Stimulated activated CD8-positive, alpha-beta memory T cell treated with anti-CD3 and anti-CD28 coated beads, Interleukin-7, amount 100 ng/mL, for 4 hours (primary cell): ENCODE data around the gene CTNND2.
"Not testable (repeated sequence)": the region's sequence is repeated elsewhere in the genome, so short reads cannot be mapped to it uniquely, and the experiment has no call there.

Experiments used
- DNase-seq, 2 donors: peaks; one replicate each; pipeline ENCODE4 v3.0.0-alpha.2; 2020; ENCODE audit warnings: low read depth in 2 of 2

CTNND2 gene

GRCh38 chr5:11040345-11040744, 863.9 kb downstream of the CTNND2 start:
- DNase-seq = no peak

DNA sequence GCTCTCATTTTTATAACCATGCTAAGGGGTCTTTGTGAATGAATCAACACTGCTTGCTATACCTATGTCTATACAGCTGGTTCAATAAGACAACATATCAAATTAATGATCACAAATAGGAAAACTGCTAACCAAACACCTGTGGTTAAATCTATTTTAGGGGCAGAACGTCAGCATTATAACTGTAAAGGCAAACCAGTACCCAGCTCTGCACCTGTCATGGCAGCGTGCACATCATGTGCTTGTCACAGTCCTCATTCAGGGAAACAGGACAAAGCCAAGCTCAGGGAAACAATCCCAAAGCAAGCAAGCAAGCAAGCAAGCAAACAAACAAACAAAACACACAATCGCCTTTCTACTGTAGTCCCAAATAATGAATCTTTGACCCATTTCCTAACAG, 865.5 kb downstream of the CTNND2 start:
- no peak for DNase-seq

- DNase-seq = no peak
Measured at GRCh38 chr5:11037941-11038340, 866.3 kb downstream of the CTNND2 start.

- no peak for DNase-seq
Measured at GRCh38 chr5:11037080-11037479, 867.2 kb downstream of the CTNND2 start.

DNA sequence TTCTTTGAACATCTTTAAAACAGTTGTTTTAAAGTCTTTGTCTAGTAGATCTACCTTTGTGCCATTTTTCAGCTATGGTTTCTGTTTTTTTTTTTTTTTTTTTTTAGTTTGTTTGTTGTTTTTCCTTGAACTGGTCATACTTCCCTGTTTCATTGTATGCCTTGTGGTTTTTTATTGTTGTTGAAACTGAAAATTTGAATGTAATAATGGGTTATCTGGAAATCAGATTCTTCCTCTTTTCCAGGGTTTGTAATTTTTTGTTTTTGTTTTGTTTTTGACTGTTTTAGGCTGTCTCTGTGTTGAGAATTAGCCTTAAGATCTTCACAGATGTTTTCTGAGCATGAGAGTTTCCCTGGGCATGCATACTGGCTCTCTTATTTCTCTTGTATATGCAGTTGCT, 873.6 kb downstream of the CTNND2 start:
- no peak for DNase-seq

GRCh38 chr5:11027660-11028059, 876.6 kb downstream of the CTNND2 start:
- DNase-seq = no peak

DNA sequence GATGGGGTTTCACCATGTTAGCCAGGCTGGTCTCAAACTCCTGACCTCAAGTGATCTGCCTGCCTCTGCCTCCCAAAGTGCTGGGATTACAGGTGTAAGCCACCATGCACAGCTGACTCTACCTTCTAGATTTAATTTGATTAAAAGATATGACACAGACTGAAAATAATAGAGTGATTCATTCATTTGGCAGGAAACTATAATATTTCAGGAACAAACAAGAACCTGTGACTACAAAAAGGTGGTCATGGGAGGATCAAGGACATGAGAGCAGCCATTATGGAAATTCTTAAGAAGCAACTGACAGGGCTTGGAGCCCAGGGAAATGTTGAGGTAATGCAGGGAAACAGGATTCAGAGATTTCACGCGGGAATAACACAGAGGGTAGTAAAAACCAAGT, 877.7 kb downstream of the CTNND2 start:
- no peak for DNase-seq

GRCh38 chr5:11023945-11024344, 880.3 kb downstream of the CTNND2 start:
- DNase-seq = no peak

GRCh38 chr5:11013793-11014192, 890.5 kb downstream of the CTNND2 start:
- DNase-seq = no peak

DNA sequence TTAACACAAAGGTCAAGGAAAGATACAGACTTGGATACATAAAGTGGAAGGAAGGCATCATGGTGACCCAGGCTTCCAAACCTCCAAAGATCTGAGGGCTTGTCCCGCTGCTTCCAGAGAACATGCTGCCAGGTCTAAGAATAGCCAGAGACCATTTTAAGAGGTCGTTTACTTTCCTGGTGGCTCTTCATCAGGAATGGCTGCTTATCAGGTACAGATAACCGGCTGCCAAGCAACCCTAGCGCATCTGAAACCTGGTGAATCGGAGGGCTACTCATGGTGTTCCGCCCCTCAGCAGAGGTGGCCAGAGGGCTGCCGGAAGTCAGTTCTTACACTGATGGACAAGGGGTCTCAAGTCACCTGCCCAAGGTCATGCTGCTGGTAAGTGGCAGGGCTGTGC, 892.0 kb downstream of the CTNND2 start:
- no peak for DNase-seq

GRCh38 chr5:11010429-11011210, 893.6 kb downstream of the CTNND2 start:
- DNase-seq = no peak

DNA sequence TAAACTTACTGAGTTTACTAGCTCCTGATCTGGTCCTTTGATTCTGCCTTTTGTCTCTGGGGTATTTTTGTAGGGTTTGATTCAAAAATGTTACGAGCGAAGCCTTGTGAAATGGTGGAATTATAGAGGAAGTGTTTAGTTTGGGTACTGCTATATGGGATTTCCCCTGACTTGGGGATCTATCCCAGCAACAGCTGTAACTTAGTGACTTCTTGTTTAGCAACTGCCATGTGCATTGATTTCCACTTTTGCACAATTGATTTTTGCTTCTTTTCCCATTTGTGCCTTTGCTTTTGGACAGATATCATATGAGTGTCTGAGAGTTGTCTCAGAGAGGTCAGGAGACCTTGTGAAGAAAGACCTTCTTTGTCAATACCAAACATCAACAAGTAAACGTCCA, 894.7 kb downstream of the CTNND2 start:
- no peak for DNase-seq

DNA sequence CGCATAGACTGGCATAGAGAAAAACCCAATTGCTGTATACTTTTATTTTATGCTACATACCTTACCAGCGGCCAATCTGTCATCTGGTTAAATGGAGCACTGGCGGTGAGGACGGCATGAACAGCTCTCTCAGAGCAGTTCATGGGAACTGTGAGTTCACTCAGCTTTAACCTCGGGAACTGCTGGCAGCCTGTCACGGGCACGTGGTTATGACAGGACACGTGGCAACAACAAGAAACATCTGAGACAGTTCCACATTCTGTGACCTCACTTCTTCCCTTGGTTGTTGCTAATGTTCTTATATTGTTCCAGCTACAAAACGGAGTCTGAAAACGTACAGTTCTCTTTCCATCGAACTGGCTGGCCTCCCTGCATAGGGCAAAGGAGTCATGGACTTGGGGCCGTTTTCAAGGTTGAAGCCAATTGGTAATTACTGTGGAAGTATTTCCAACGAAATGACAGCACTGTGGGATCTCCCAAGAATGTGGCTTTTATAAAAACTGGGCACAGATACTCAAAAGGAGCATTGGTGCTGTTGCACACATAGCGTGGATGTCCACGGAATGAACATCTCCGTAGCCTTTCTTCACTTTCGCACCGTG, 896.9 kb downstream of the CTNND2 start:
- DNase-seq = no peak

GRCh38 chr5:11004523-11004922, 899.7 kb downstream of the CTNND2 start:
- not testable (repeated sequence) for DNase-seq

- no peak for DNase-seq
Measured at GRCh38 chr5:11000515-11001353, 903.5 kb downstream of the CTNND2 start.

DNA sequence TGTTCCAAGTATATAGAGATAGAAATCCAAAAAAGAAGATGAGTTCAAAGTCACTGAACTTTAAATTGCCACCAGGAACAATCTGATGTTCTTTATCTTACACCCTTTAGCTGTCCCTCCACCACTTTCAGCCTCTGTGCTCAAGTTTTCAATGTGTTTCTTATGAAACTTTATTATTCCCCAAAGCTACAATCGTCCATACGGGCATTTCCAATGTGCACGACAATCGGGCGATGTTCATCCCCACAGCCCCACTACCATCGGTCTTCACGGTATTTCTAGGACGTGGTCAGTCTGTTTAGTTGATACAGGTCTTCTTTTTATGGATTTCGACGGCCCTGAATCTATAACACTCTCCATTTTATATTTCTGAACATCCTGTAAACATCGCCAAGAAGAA, 904.5 kb downstream of the CTNND2 start:
- DNase-seq = no peak

GRCh38 chr5:10995891-10996290, 908.4 kb downstream of the CTNND2 start:
- DNase-seq = no peak

- no peak for DNase-seq
Measured at GRCh38 chr5:10994091-10994986, 909.9 kb downstream of the CTNND2 start.

DNA sequence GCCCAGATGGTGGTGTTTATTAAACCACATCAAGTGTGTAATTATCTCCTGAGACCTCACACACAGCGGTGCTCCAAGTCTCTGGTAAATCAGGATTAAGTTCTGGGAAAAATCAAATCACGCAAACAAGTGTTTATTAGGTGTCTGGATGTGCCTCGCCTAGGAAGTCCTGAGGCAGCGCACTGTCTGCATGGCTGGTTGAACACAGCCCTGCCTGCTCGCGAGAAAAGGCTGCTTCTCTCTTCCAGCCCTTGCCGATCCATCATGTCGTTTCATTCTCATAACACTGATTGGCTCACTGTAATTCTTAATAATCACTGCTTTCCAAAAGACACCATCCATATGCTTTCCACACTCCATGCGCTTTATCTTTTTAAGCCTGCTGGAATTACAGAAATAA, 913.6 kb downstream of the CTNND2 start:
- no peak for DNase-seq

- DNase-seq = no peak
Measured at GRCh38 chr5:10989577-10990263, 914.5 kb downstream of the CTNND2 start.

DNA sequence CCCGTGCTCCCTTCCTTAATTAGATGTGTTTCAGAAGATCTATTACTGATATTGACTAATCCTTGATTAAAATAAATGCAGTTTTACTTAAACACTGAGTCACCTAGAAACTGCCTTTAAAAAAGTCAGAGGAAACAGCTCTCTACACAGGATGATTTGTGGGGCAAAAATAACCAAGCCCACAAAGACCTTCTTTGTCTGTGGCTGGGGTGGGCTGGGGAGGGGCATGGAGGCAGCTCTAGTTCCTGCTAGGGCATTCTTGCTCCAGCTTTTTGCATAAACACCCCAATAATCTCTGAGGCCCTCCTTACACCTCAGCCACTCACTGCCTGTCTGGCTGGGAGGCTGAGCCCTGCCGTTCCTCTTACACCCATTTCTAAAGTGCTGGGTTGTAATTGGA, 915.6 kb downstream of the CTNND2 start:
- DNase-seq = no peak
